Cardiac fibroblast (primary cell): Measurements from ENCODE around the gene SYNE2.
"Not testable (repeated sequence)": the region's sequence is repeated elsewhere in the genome, so short reads cannot be mapped to it uniquely, and the experiment has no call there.

Experiments
- DNase-seq, 2 donors: peaks; one replicate each; pipeline versions ENCODE4 v3.0.0 to v3.0.0-alpha.2; 2010; ENCODE audit warnings: low read depth in 2 of 2
- H3K4me3 ChIP-seq, 2 donors: replicated peaks in 1 of 2; 1 replicate in 1 of 2; 2 replicates in 1 of 2; pipeline ENCODE4 v1.5.1; 2011; ENCODE audit warnings: low read depth in 2 of 2, low read length in 2 of 2, mild to moderate bottlenecking in 2 of 2, moderate library complexity in 1 of 2
- TF ChIP-seq, protein P1 (sequence below): IDR thresholded peaks from one replicate; pipeline ENCODE4 v1.5.1; 2011; ENCODE audit warnings: low read depth, mild to moderate bottlenecking, low read length, inconsistent platforms

Gene SYNE2

DNA sequence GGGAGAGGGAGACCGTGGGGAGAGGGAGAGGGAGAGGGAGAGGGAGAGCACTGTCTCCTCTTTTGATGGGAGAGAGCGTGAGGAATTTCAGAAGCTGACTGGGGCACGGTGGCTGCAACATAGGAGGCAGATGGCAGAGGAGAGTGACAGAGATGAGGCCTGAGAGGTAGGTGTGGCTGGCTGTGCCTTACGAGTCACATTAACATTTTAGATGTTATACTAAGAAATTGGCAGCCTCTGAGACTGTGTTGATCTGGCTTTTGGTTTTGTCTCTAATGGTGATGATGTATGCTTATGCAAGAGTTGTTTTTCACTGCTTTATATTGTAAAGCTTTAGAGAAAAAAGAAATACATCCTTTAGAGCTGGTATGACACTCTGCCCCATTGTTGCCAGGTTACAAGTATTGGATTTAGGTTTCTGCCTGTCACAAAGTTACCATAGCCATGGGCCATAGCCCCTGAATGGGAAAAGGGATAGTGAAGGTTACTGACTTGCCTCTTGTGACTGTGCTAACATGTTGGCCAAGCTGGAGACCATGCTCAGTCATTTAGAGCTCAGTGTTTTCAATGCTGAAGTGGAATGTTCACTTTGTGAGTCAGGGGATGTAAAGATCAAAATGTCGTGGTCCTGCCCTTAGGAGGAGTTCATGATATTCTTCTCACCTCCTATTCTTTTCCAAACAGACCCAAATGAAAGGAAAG lies 186.2 kb downstream of the SYNE2 start:
- no peak overlapping the region for H3K4me3 ChIP-seq
- peak; percentile 28 to 40 for DNase-seq
- TF ChIP-seq, protein P1, sequence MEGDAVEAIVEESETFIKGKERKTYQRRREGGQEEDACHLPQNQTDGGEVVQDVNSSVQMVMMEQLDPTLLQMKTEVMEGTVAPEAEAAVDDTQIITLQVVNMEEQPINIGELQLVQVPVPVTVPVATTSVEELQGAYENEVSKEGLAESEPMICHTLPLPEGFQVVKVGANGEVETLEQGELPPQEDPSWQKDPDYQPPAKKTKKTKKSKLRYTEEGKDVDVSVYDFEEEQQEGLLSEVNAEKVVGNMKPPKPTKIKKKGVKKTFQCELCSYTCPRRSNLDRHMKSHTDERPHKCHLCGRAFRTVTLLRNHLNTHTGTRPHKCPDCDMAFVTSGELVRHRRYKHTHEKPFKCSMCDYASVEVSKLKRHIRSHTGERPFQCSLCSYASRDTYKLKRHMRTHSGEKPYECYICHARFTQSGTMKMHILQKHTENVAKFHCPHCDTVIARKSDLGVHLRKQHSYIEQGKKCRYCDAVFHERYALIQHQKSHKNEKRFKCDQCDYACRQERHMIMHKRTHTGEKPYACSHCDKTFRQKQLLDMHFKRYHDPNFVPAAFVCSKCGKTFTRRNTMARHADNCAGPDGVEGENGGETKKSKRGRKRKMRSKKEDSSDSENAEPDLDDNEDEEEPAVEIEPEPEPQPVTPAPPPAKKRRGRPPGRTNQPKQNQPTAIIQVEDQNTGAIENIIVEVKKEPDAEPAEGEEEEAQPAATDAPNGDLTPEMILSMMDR: no peak

DNA sequence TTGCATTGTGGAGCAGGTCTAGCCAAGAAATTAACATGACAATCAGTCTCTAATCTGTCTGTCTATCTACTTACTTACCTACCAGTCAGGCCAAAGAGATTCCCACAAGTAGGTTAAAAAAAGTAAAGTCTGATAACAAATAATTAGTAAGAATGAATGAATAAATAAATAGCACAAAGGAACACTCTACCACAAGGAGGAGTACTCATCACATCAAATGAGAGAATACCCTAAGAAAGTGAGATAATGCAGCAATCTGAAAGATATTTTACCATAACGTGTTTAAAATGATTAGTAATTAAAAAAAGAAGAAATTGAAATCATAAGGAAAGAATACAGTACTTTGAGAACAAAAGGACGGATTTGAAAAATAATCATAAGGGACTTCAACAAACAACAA lies 187.2 kb downstream of the SYNE2 start:
- H3K4me3 ChIP-seq: no peak overlapping the region
- TF ChIP-seq, protein P1: peak; percentile 29
- DNase-seq: peak in 1 of 2 donors; percentile 53

DNA sequence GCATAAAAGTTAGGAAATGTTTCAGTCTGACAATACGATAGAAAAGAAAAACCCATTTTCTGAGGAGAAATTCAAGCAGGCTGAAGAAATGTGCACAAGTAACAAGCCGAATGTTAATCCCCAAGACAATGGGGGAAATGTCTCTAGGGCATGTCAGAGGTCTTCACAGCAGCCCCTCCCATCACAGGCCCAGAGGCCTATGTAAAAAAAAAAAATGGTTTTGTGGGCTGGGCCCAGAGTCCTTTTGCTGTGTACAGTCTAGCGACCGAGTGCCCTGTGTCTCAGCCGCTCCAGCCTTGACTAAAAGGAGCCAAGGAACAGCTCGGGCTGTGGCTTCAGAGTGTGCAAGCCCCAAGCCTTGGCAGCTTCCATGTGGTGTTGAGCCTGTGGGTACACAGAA lies 190.5 kb downstream of the SYNE2 start:
- H3K4me3 ChIP-seq: not testable (repeated sequence)

DNA sequence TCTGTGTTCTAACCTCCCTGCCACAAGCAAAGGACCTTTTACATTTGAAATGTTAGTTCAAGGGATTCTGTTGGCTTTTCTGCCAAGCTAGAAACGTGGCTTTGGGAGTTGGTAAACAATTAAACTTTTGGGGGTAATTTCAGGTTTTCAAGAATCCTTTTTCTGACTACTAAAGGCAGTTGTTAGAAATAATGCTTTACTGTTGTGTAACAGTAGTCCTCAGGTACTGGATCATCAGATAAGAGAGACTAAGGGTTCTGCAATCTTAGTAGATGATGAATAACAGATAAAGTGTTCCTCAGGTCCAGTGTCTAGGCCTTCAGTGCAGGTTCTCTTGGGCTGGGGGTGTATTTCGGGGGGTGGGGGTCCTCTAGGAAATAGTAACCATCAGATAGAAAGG lies 192.3 kb downstream of the SYNE2 start:
- no peak for DNase-seq
- TF ChIP-seq, protein P1: no peak

More for the DNA sequence above, 190.5 kb downstream of the SYNE2 start:
- not testable (repeated sequence) for DNase-seq

DNA sequence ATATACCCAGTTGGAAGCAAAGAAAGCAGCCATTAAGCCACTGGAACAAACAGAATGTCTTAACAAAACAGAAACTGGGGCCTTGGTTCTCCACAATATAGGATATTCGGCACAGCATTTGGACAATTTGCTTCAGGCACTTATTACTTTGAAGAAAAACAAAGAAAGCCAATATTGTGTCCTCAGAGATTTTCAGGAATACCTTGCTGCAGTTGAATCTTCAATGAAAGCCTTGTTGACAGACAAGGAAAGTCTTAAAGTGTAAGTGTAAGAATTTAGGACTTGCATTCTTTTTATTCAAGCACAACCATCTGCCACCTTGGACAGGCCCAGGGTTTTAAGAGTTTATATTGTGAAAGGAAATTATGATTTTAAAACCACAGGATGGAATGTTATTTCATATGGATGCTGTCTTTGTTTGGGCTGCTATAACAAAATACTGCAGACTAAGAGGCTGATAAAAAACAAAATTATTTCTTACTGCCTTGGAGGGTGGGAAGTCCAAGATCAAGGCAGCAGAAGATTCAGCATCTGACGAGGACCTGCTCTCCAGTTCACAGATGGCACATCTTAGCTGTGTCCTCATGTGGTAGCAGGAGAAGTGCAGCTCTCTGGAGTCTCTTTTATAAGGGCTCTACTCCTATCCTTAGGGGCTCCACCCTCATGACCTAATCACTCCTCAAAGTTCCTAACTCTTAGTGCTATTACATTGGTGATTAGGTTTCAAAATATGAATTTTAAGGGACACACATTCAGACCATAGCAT lies 197.0 kb downstream of the SYNE2 start:
- TF ChIP-seq, protein P1: no peak

More for the DNA sequence above, 192.3 kb downstream of the SYNE2 start:
- H3K4me3 ChIP-seq: no peak overlapping the region

GRCh38 chr14:64053694-64054669 lies 201.2 kb downstream of the SYNE2 start:
- DNase-seq: peak in 1 of 2 donors; percentile 79
- H3K4me3 ChIP-seq: no peak overlapping the region
- TF ChIP-seq, protein P1: no peak

More for the DNA sequence above, 197.0 kb downstream of the SYNE2 start:
- H3K4me3 ChIP-seq: no peak overlapping the region
- DNase-seq: no peak
